ENCODE results near the gene ADGRV1.

The ADGRV1 gene

DNA sequence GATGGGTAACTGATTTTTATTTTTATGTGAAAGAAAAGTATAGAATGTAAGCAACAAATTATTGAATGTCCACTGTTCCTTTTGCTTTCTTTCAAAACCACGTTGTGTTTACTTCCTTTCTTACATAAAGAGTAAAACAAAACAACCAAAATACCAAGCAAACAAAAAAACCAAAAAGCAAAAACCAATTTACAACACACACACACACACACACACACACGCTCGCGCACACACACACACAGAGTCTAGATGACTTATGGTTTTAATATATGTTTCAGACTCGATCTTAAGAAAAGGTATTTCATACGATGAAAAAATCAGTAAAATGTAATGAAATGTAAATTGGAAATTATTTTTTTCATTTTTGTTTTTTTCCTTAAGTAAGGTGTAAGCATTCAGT, 80.3 kb downstream of the ADGRV1 start:
- Histone ChIP-seq H2AK5ac (ENCODE audit: low read length) (no peak overlapping the region), H2BK5ac (ENCODE audit: low read depth, low read length, poor library complexity) (no peak overlapping the region), H3K9ac (ENCODE audit: low read length) (no peak overlapping the region), H3K14ac (ENCODE audit: low read length) (no peak overlapping the region), H4K8ac (ENCODE audit: low read depth, low read length) (no peak overlapping the region), H4K12ac (ENCODE audit: low read depth, low read length) (no peak overlapping the region), H2AFZ (ENCODE audit: insufficient read depth, low read length, poor library complexity) (no peak overlapping the region), H3K4me2 (ENCODE audit: low read length) (no peak overlapping the region), H3K27ac (ENCODE audit: low read depth, low read length) (no peak overlapping the region), H3K9me3 (ENCODE audit: insufficient read depth, low read depth, low read length) (no peaks in the 10 kb centered on the region), H3K27me3 (ENCODE audit: insufficient read depth, low read length) (no peaks in the 10 kb centered on the region), H3K18ac (ENCODE audit: low read length) (no peak overlapping the region), H3K4me1 (ENCODE audit: control insufficient read depth in 1 of 2, insufficient read depth in 2 of 2, low read length in 2 of 2) (no peaks in the 10 kb centered on the region), H4K91ac (ENCODE audit: low read depth, low read length) (no peak overlapping the region), H3K36me3 (ENCODE audit: control insufficient read depth in 1 of 2, insufficient read depth in 2 of 2, low read length in 2 of 2) (no peaks in the 10 kb centered on the region), H2BK12ac (ENCODE audit: low read length) (no peak overlapping the region), H3K4ac (ENCODE audit: low read depth, low read length) (no peak overlapping the region), H3K79me1 (ENCODE audit: low read length) (no peaks in the 10 kb centered on the region), H3K79me2 (ENCODE audit: control insufficient read depth, insufficient read depth, low read length, poor library complexity) (no peaks in the 10 kb centered on the region), H3K23ac (ENCODE audit: low read length) (no peak overlapping the region), H3K4me3 (ENCODE audit: low read depth, low read length) (no peak overlapping the region), H2BK120ac (ENCODE audit: insufficient read depth, low read length, poor library complexity) (no peak overlapping the region)
- no CpG with 5 or more reads among the region's 6 CpGs for WGBS (ENCODE audit: extremely low coverage, insufficient coverage, insufficient read length)
- no peak for DNase-seq

GRCh38 chr5:90640484-90641059, 82.0 kb downstream of the ADGRV1 start:
- no CpG with 5 or more reads among the region's 5 CpGs for WGBS (ENCODE audit: extremely low coverage, insufficient coverage, insufficient read length)

GRCh38 chr5:90641528-90641927, 82.9 kb downstream of the ADGRV1 start:
- Histone ChIP-seq H3K27ac (ENCODE audit: low read depth, low read length) (no peak overlapping the region), H3K79me2 (ENCODE audit: control insufficient read depth, insufficient read depth, low read length, poor library complexity) (no peaks in the 10 kb centered on the region), H2AFZ (ENCODE audit: insufficient read depth, low read length, poor library complexity) (no peak overlapping the region), H2BK120ac (ENCODE audit: insufficient read depth, low read length, poor library complexity) (no peak overlapping the region), H3K4me1 (ENCODE audit: control insufficient read depth in 1 of 2, insufficient read depth in 2 of 2, low read length in 2 of 2) (peaks cover 0 to 2% of the 10 kb centered on the region in 2 experiments), H3K4me2 (ENCODE audit: low read length) (no peak overlapping the region), H3K4me3 (ENCODE audit: low read depth, low read length) (no peak overlapping the region), H3K79me1 (ENCODE audit: low read length) (no peaks in the 10 kb centered on the region), H2BK5ac (ENCODE audit: low read depth, low read length, poor library complexity) (no peak overlapping the region), H2AK5ac (ENCODE audit: low read length) (no peak overlapping the region), H3K9me3 (ENCODE audit: insufficient read depth, low read depth, low read length) (no peaks in the 10 kb centered on the region), H2BK12ac (ENCODE audit: low read length) (no peak overlapping the region), H4K12ac (ENCODE audit: low read depth, low read length) (no peak overlapping the region), H3K4ac (ENCODE audit: low read depth, low read length) (no peak overlapping the region), H3K23ac (ENCODE audit: low read length) (no peak overlapping the region), H3K18ac (ENCODE audit: low read length) (no peak overlapping the region), H3K27me3 (ENCODE audit: insufficient read depth, low read length) (no peaks in the 10 kb centered on the region), H3K14ac (ENCODE audit: low read length) (no peak overlapping the region), H3K9ac (ENCODE audit: low read length) (no peak overlapping the region), H3K36me3 (ENCODE audit: control insufficient read depth in 1 of 2, insufficient read depth in 2 of 2, low read length in 2 of 2) (no peaks in the 10 kb centered on the region), H4K8ac (ENCODE audit: low read depth, low read length) (no peak overlapping the region), H4K91ac (ENCODE audit: low read depth, low read length) (no peak overlapping the region)
- no CpG with 5 or more reads among the region's 3 CpGs for WGBS (ENCODE audit: extremely low coverage, insufficient coverage, insufficient read length)
- no peak for DNase-seq

More at GRCh38 chr5:90640484-90641059, 82.0 kb downstream of the ADGRV1 start:
- H4K8ac ChIP-seq (ENCODE audit: low read depth, low read length): no peak overlapping the region
- H3K14ac ChIP-seq (ENCODE audit: low read length): no peak overlapping the region
- no peak overlapping the region for H3K23ac ChIP-seq (ENCODE audit: low read length)
- no peak overlapping the region for H2BK120ac ChIP-seq (ENCODE audit: insufficient read depth, low read length, poor library complexity)
- no peaks in the 10 kb centered on the region for H3K79me2 ChIP-seq (ENCODE audit: control insufficient read depth, insufficient read depth, low read length, poor library complexity)
- no peak overlapping the region for H4K12ac ChIP-seq (ENCODE audit: low read depth, low read length)
- no peak overlapping the region for H2AFZ ChIP-seq (ENCODE audit: insufficient read depth, low read length, poor library complexity)
- no peak for DNase-seq
- H2BK12ac ChIP-seq (ENCODE audit: low read length): no peak overlapping the region
- H3K27me3 ChIP-seq (ENCODE audit: insufficient read depth, low read length): no peaks in the 10 kb centered on the region
- H3K36me3 ChIP-seq (ENCODE audit: control insufficient read depth in 1 of 2, insufficient read depth in 2 of 2, low read length in 2 of 2): no peaks in the 10 kb centered on the region
- H3K4me2 ChIP-seq (ENCODE audit: low read length): no peak overlapping the region
- H3K9ac ChIP-seq (ENCODE audit: low read length): no peak overlapping the region
- H3K18ac ChIP-seq (ENCODE audit: low read length): no peak overlapping the region
- H3K27ac ChIP-seq (ENCODE audit: low read depth, low read length): no peak overlapping the region
- no peaks in the 10 kb centered on the region for H3K9me3 ChIP-seq (ENCODE audit: insufficient read depth, low read depth, low read length)
- no peak overlapping the region for H3K4me3 ChIP-seq (ENCODE audit: low read depth, low read length)
- H2AK5ac ChIP-seq (ENCODE audit: low read length): no peak overlapping the region
- peaks cover 0 to 2% of the 10 kb centered on the region in 2 experiments for H3K4me1 ChIP-seq (ENCODE audit: control insufficient read depth in 1 of 2, insufficient read depth in 2 of 2, low read length in 2 of 2)
- no peak overlapping the region for H2BK5ac ChIP-seq (ENCODE audit: low read depth, low read length, poor library complexity)
- H4K91ac ChIP-seq (ENCODE audit: low read depth, low read length): no peak overlapping the region
- no peaks in the 10 kb centered on the region for H3K79me1 ChIP-seq (ENCODE audit: low read length)
- no peak overlapping the region for H3K4ac ChIP-seq (ENCODE audit: low read depth, low read length)

DNA sequence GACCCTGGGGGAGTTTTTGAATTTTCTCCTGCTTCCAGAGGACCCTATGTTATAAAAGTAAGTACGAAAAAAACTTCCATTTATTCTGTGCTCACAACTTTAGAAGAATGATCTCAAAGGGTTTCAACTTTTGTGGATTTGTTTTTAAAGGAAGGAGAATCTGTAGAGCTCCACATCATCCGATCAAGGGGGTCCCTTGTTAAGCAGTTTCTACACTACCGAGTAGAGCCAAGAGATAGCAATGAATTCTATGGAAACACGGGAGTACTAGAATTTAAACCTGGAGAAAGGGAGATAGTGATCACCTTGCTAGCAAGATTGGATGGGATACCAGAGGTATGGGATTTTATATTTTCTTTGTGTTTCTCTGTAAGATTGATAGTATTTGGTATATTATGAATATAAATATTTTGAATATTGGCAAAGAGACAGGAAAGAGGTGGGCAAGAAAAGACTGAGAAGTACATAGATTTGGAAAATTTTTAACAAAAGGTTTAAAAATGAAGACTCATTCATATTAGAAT, 84.2 kb downstream of the ADGRV1 start:
- H3K79me1 ChIP-seq (ENCODE audit: low read length): no peaks in the 10 kb centered on the region
- H2AK5ac ChIP-seq (ENCODE audit: low read length): no peak overlapping the region
- no peak overlapping the region for H2BK120ac ChIP-seq (ENCODE audit: insufficient read depth, low read length, poor library complexity)
- H3K9me3 ChIP-seq (ENCODE audit: insufficient read depth, low read depth, low read length): no peaks in the 10 kb centered on the region
- H4K8ac ChIP-seq (ENCODE audit: low read depth, low read length): no peak overlapping the region
- H3K27ac ChIP-seq (ENCODE audit: low read depth, low read length): no peak overlapping the region
- H3K4me3 ChIP-seq (ENCODE audit: low read depth, low read length): no peak overlapping the region
- no peak for DNase-seq
- H2BK5ac ChIP-seq (ENCODE audit: low read depth, low read length, poor library complexity): no peak overlapping the region
- whole genome bisulfite sequencing (ENCODE audit: extremely low coverage, insufficient coverage, insufficient read length): no CpG with 5 or more reads among the region's 4 CpGs
- H3K36me3 ChIP-seq (ENCODE audit: control insufficient read depth in 1 of 2, insufficient read depth in 2 of 2, low read length in 2 of 2): no peaks in the 10 kb centered on the region
- H3K9ac ChIP-seq (ENCODE audit: low read length): no peak overlapping the region
- no peak overlapping the region for H3K14ac ChIP-seq (ENCODE audit: low read length)
- no peak overlapping the region for H3K4ac ChIP-seq (ENCODE audit: low read depth, low read length)
- H3K79me2 ChIP-seq (ENCODE audit: control insufficient read depth, insufficient read depth, low read length, poor library complexity): no peaks in the 10 kb centered on the region
- H3K23ac ChIP-seq (ENCODE audit: low read length): no peak overlapping the region
- peaks cover 0 to 2% of the 10 kb centered on the region in 2 experiments for H3K4me1 ChIP-seq (ENCODE audit: control insufficient read depth in 1 of 2, insufficient read depth in 2 of 2, low read length in 2 of 2)
- H3K27me3 ChIP-seq (ENCODE audit: insufficient read depth, low read length): no peaks in the 10 kb centered on the region
- H3K4me2 ChIP-seq (ENCODE audit: low read length): no peak overlapping the region
- no peak overlapping the region for H3K18ac ChIP-seq (ENCODE audit: low read length)
- no peak overlapping the region for H2BK12ac ChIP-seq (ENCODE audit: low read length)
- H4K91ac ChIP-seq (ENCODE audit: low read depth, low read length): no peak overlapping the region
- no peak overlapping the region for H2AFZ ChIP-seq (ENCODE audit: insufficient read depth, low read length, poor library complexity)
- H4K12ac ChIP-seq (ENCODE audit: low read depth, low read length): no peak overlapping the region

Data from trophoblast cell (in vitro differentiated cells and primary cell).